ENCODE data around the gene WNT3A.

The WNT3A gene

GRCh38 chr1:228101994-228102790, 95.4 kb downstream of the WNT3A start:
- DNase-seq, result no peak

- DNase-seq, result peak; percentile 92
Observed at GRCh38 chr1:228102791-228103620, 96.2 kb downstream of the WNT3A start, which contains the start of gene C1orf35. C1orf35 (minus strand) TSS chr1:228103325; CDS start chr1:228103227, 98 bp downstream.

GRCh38 chr1:228104526-228105269, 97.9 kb downstream of the WNT3A start:
- no peak for DNase-seq

DNA sequence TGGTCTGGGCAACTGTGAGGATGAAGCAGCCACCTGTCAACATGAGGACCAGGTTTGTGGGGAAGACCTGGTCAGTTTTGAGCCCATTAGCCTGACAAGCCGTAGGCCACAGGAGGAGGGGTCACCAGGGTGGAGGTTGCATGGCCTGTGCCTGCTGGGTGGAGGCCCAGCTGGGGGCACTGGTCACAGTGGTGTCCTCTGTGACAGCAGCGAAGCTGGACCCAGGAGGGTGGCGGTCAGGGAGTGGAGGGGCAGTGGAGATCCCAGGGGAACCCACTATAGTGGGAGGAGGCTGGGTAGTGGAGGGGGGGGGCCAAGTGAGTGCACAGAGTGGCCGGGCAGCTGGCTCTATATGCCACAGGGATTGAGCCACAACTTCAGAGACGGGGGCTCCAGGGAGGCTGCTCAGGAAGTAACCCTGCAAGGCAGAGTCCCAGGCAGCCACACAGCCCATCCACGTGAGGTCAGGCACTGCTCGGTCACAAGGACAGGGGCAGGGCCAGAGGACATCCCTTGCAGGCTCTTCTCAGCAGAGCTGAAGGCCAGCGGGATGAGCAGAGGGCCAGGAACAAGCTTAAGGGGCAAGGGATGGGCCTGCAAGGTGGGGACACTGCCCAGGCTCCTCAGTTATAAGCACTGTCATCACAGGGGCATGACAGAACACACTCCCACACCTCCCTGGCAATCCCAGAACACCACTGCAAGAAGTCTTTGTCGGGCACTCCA, 98.6 kb downstream of the WNT3A start:
- no peak for DNase-seq

DNA sequence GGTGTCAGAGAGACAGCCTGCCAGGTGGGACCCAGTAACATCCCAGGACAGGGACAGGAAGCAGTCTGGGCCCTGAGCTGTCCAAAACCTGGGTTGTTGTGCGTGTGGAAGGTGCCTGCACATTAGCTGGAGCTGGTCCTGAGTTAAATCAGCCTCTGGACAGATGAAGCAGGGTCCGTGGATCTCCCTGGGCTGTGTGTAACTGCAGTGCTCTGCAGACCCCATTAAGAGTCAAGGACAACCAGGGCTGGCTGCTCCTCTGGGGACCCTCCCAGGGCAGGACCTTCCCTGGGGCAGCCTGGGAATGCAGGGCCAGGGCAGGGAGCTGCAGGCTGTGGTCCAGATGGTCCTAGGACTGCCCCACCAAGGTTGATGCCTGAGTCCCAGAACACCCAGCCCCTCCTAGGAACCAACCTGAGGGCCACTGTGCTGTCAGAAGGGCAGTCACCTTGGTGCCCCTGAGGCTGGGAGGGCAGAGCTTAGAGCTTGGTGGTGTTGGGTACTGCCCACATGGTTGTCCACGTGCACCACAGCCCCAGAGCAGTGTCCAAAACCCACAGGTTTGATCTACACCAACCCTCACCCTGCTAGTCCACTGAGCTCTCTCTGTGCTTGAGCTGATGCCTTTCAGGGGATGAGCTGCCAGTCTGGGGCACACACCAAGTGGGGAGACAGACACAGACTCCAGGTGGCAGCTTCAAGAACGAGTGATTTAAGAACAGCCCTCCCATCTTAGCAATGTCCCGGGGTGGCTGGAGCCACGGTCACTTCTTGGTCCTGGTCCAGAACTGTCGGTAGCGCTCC, 99.4 kb downstream of the WNT3A start:
- no peak for DNase-seq

DNA sequence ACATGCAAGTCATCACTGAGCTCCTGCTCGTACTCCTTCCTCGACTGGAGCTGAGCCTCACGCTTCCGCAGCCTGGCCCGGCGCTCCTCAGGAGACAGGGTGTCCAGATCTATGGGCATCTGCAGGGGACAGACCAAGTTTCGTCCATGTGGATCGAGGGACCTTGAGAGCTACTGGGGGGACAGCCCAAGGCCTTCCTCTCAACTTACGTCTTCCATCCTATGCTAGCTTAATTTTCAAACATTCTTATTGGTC, 99.9 kb downstream of the WNT3A start:
- no peak for DNase-seq

DNA sequence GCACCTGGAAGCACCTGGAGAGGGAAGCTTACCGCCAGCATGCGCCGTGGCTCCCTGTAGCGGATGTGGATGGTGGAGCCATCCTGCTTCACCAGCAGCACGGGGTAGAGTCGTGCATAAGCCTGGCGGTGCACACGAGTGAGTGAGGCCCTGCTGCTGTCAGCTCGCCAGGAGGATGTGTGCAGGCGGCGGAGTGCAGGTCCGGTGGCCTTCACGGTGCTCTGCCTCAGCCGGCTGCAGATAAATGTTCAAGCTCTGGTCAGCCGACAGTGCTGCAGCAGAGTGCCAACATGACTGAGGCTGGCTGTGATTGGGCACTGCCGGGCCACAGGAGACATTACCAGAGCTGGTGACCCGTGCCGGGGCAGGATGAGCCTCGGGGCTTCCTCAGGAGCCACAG, 100.8 kb downstream of the WNT3A start:
- no peak for DNase-seq

- no peak for DNase-seq
Observed at GRCh38 chr1:228108055-228108690, 101.4 kb downstream of the WNT3A start.

DNA sequence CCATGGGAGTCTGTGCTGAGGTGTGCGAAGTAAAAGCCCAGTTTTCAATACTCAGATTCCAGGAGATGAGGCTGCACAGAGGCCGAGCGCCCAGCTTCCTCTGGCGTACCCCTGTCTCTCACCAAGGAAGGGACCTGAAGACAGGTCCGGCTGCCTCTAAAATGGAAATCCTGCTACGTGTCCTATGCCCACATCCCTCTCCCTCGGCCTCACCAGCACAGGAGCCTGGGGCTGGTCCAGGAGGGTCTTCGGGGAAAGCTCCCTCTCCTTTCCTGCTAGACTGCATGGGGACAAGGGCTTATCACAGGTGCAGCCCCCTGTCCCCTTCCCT, 101.9 kb downstream of the WNT3A start:
- no peak for DNase-seq

- DNase-seq, result peak; percentile 96
Observed at GRCh38 chr1:228109073-228109961, 102.5 kb downstream of the WNT3A start, which contains the start of gene MRPL55. MRPL55 (minus strand) TSS chr1:228109299; CDS start chr1:228108260, 1,039 bp downstream.

- DNase-seq, result no peak
Observed at GRCh38 chr1:228109962-228110488, 103.2 kb downstream of the WNT3A start.

- no peak for DNase-seq
Observed at GRCh38 chr1:228110556-228110955, 103.8 kb downstream of the WNT3A start.
